CD4-positive, alpha-beta T cell treated with Interleukin-17A for 4 hours (primary cell): Measurements from ENCODE around the gene TBR1.

Experiments used
- DNase-seq: peaks from one replicate; pipeline ENCODE4 v3.0.0-alpha.2; 2020; ENCODE audit warnings: mixed read lengths

The TBR1 gene

DNA sequence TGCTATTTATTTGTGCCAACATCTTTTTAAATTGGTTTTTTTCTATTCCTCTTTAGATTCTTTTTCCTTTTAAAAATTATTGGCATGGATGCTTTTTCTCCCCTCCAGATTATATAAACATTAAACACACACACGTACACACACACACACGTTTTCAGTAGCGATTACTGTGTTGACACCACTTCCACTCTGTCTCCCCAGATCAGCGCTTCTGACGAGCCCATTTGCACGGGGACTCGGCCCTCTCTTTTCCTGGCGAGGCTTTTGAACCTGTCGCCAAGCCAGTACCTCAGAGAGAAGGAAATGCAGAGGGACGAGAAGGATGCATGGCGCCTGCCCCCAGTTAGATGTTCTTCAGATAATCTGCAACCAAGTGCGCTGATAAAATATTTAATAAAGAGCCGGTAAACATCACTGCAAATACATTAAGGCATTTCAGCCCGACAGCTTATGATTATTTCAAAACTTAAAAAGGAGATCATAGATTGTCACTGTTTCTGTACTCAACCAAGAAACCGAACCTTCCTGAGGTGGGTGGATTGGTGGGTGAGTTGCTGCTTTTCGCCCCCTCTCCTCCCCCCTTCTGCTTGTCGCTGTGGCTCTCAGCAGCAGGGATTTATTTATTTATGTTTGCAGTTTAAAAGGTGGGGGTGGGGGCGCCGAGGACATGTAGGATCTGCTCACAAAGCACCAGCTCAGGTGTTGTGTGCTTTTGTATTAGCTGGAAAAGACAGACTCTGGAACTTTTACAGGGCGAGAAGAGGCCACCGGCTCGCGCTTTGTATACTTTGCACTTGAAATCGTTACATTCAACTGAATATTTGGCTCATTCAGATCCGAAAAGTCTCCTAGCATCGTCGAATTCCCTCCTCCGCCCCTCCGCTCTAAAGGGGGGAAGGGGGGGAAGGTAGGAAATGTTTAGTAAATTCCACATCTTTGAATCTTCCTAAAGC, 787 bp upstream of the TBR1 start:
- DNase-seq: peak; percentile 10

DNA sequence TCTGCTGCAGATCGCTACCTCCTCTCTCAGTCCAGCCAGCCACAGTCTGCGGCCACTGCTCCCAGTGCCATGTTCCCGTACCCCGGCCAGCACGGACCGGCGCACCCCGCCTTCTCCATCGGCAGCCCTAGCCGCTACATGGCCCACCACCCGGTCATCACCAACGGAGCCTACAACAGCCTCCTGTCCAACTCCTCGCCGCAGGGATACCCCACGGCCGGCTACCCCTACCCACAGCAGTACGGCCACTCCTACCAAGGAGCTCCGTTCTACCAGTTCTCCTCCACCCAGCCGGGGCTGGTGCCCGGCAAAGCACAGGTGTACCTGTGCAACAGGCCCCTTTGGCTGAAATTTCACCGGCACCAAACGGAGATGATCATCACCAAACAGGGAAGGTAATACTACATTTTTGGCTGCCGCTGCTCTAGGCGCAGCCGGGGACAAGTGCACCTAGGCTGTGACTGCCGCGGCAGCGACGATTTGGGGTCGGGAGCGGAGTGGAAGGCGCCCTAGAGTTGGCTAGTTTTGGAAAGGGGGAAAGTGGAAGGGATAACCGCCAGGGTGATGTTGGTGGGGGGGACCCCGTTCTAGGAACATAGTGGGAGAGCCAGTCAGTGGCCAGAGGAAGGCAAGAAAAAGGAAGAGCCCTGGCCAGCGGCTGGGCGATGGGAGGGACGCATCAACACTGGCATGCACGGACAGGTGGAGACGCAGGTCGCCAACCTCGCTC, 776 bp downstream of the TBR1 start:
- DNase-seq: no peak

DNA sequence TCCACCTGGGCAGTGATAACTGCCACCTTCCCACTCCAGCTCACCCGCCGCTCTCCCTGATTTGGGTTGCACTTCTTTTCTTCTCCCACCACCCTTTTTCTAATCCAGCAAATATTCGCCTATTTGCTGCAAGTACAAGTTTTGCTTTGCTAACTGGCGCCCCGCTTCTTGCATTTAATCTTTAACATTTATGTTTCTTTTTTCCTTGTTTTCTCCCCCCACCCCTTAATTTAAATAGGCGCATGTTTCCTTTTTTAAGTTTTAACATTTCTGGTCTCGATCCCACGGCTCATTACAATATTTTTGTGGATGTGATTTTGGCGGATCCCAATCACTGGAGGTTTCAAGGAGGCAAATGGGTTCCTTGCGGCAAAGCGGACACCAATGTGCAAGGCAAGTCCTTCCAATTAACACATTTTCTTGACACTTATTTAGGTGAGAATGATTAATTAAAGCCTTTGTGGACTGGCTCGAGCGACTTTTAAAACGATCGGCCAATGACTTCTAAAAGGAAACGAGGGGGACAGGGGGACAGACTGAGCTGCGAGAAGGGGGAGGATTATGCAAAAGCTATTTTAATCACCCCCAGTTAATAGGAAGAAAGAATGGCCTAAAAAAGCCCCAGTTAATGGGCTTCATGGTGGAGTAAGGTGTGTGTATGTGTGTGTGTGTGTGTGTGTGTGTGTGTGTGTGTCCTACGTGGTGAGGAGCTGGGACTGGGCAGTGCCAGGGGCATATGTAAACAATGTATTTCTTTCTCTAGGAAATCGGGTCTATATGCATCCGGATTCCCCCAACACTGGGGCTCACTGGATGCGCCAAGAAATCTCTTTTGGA, 1.6 kb downstream of the TBR1 start:
- DNase-seq: no peak

DNA sequence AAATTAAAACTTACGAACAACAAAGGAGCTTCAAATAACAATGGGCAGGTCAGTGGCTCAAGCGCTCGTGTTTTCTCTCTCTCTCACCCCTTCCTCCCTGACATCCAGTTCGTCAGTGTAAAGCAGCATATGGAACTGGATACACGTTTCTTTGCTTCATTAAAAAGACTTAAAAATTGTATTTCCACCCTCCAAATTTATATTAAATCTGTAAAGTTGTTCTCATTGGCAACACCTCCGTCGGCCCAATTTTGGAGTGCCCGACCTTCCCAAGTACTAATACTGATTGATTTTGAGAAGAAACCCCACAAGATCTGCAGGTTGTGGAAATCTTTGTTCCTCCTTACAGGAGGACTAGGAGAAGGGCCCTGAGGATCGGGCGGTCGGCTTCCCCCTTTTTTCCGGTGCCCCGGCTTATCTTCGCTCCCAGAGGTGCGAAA, 2.2 kb downstream of the TBR1 start:
- no peak for DNase-seq

DNA sequence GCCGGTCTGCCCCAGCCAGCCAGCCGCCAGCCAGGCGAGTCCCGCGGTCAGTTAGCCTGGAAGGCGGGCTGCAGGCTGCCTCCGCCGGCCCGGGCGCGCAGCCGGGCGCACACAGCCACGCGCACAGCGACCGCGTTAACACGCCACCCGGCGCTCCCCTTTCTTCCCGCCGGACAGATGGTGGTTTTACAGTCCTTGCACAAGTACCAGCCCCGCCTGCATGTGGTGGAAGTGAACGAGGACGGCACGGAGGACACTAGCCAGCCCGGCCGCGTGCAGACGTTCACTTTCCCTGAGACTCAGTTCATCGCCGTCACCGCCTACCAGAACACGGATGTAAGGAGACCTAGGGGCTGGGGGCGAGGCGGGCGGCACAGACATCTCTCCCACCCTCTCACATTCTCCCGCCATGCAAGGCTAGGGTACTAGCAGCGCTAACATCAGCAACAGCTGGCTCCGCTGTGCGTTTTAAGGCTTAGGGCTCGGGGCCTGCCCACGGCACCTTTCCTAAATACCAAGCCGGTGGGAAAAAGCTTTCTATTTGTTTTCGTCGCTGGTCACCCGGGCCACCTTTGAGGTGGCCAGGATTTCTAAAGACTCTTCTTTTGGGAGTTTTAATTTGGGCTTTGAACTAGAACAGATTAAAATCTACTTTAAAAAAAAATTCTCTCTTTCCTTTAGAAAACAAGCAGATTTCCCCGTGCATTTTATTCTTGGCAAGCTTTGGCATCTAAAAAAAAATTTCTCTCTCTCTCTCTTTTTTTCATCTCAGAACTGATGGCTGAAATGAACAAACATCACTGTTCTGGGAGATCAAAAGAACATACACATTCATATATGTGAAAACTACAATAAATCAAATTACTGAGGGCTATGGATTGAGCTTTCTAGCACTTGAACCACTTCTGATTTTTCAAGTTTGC, 2.9 kb downstream of the TBR1 start:
- no peak for DNase-seq

DNA sequence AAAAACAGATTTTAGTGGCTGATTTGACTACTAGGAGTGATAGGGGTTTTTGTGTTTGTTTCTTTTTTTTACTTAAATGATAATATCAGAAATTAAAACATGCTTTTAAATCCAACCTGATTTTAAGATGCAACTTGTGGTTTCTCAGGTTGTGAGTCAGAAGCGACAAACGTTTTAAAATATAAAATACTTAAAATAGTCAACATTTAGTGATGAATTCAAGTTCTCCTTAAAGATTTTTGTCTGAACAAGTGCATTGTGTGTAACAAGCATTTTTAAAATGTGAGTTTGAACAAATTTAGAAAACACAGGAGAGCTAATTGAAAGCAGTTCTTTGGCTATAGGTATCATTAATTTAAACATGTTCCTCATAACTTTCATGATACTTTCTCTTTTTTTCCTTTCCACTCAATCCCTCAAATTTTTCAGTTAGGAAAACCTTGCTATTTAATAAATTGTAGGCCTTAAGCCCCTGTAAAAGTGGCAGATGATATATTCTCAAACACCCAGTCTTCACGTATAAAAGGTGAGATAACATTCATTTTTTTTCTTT, 3.6 kb downstream of the TBR1 start:
- DNase-seq: no peak

DNA sequence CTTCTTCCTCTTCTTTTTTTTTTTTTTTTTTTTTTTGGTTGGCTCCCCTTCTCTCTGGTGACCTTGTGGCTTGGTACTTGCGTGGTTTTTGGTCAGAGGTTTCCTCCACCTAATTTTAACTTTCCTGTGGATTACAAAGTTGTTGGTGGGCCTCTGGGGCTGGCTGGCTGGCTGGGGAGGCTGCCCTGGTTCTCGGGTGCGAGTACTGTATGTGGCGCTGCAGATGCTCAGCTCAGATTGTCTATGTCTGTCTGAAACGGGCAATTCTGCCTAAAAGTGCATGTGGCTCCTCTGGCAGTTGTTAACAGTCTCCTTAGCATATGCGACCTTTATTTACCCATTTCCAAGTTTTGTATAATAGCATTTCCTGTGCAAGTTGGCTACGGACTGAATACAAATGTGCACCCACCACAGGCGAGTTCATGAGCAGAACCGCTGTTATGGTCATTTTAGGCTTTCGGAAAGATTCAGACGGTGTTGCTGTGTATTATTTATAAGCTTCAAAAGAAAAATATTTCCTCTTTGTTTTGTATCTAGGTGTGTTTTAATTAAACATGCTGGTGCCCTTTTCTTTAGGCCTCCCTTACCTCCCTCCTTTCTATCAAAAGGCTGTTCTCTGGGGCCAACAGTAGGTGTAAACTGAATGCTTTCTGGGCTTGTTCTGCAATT, 4.4 kb downstream of the TBR1 start:
- DNase-seq: no peak

- no peak for DNase-seq
Measured at GRCh38 chr2:161421686-161422085, 5.6 kb downstream of the TBR1 start.

GRCh38 chr2:161422816-161423403, 6.8 kb downstream of the TBR1 start:
- no peak for DNase-seq

DNA sequence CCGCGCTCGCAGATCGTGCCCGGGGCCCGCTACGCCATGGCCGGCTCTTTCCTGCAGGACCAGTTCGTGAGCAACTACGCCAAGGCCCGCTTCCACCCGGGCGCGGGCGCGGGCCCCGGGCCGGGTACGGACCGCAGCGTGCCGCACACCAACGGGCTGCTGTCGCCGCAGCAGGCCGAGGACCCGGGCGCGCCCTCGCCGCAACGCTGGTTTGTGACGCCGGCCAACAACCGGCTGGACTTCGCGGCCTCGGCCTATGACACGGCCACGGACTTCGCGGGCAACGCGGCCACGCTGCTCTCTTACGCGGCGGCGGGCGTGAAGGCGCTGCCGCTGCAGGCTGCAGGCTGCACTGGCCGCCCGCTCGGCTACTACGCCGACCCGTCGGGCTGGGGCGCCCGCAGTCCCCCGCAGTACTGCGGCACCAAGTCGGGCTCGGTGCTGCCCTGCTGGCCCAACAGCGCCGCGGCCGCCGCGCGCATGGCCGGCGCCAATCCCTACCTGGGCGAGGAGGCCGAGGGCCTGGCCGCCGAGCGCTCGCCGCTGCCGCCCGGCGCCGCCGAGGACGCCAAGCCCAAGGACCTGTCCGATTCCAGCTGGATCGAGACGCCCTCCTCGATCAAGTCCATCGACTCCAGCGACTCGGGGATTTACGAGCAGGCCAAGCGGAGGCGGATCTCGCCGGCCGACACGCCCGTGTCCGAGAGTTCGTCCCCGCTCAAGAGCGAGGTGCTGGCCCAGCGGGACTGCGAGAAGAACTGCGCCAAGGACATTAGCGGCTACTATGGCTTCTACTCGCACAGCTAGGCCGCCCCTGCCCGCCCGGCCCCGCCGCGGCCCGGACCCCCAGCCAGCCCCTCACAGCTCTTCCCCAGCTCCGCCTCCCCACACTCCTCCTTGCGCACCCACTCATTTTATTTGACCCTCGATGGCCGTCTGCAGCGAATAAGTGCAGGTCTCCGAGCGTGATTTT, 7.6 kb downstream of the TBR1 start:
- DNase-seq: no peak

GRCh38 chr2:161424394-161424769, 8.3 kb downstream of the TBR1 start:
- no peak for DNase-seq

- DNase-seq: no peak
Measured at GRCh38 chr2:161424891-161425727, 9.0 kb downstream of the TBR1 start.

DNA sequence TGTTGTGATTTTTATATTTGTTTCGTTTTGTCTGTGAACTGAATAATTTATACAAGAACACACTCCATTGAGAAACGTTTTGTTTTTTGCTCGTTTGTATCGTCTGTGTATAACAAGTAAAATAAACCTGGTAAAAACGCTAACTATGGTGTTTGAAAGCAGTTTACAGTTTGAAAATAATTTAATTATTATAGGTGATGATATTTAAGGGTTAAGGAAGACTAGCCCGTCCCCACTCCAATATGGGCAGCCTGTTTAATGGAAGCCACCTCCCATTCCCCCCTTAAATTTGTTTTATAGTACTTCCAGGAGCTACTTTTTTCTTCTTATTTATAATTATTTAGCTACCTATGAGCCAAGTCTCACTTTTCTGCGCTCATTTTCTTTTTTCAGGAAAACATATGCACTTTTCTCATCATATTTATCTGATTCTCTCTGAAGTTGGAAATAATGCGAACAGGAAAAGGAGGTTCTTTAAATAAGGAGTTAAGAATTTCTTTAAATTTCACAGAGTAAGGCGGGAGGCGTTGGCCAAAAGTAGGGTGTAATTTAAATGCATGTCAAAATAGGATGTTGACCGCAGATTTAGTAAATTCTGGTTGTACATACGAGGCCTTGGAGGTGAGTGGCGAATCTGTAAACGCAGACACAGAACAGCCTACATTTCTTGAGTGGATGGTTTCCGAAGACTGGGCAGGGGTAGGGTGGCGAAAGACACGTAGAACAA, 9.8 kb downstream of the TBR1 start:
- no peak for DNase-seq

DNA sequence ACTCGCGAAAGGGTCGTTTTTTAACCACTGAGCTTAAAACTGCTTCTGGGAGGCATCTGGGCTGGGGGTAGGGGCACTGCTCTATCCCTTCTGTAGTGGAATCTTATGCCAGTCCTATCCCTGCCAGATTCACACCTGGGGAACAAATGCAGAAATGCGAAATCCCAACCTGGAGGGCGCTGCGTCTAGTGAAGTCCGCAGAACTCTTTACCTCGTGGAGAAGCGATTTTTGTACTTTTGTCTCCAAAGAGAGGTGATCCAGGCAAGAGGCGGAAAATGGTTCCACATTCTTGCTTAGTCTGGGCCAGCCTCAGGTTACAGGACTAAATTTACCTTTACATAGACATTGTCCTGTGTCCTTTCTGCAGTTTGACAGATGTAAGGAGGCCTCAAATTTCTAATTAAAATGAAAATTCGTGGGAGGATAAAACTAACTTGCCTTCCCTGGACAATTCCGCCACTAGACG, 10.4 kb downstream of the TBR1 start:
- no peak for DNase-seq

DNA sequence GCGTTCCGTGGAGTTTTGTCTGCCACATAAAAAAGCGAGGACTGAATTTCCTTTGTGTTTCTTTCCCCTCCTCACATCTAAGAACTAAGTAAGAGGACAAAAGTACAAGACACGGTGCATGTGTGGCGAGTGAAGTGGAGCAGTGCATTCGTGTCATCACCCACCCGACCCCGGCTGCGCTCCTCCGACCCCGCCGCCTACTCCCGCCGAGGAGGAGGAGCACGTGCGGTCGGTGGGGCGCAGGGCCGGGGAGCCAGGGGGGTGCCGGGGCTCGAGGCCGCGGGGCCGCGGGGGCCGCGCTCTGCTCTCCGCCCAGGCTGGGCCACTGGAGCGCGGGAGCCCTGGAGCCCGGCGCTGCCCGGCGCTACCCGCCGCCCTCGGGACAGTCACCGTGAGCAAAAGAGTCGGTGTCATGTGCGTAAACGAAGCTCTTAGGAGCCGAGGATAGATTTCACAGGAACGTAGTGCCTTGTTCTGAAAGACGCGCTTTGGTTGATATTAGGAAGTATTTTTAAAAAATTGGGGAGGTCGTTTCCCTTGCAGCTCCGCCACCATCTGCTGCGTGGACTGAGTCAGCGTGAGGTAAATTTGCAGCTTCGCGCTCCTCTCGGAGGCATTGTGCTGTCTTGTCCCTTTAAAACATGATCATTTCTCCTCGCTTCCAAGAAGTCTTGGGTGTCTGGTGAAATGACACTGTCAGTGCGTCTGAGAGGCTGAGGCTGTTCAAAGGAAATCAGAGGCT, 11.0 kb downstream of the TBR1 start:
- peak; percentile 11 for DNase-seq

DNA sequence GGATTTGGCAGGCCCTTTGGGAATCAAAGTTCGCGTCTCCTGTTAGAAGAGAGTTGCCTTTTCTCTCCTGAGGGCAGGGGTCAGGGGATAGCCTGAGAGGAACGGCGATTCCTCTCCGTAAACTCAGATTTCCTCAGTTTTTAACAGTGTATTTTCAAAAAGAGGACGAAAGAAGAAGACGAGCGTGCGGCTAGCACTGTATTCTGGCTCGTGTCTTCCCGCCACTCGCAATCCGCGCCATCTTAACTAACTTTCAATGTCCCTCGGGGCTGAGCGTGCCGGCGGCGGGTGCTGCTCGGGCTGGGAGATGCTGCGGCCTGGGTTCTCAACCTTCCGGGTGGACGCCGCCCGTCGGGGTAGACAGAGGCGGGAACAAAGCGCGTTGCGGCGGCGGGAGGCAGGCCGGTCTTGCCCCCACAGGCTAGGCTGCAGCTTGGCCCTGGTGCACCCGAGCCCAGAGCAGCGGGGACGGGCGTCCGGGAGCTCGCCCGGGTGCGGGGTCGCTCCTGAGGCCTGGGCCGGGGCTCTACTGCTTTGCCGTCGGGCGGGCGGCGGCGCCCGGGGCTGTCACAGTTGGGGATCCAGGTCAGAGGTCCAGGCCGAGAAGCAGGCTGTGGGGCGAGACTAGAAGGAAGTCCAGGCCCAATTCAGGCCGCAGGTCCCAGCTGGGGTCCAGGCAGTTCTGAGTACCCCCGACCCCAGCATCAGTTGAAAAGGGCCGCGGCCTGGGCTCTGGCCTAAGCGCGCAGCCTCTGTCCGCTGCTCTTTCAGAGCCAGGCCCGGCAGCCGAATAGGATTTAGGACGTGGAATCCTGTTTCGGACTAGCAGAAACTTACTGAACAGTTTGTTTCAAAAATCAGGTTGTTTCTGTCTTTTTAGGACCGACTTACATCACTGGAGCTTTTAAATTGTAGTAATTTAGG, 11.8 kb downstream of the TBR1 start:
- peak; percentile 4 for DNase-seq
